Adipose tissue (tissue), 3 donors: ENCODE data around the gene RPTOR. TPM values are rescaled to one million over a fixed set of nuclear protein-coding genes. Genes with fewer than 3 reads are reported as not detected.
"Not testable (repeated sequence)": the region's sequence is repeated elsewhere in the genome, so short reads cannot be mapped to it uniquely, and the experiment has no call there.

ENCODE experiments used
- H3K27ac ChIP-seq: one replicate; pipeline ENCODE4 v1.5.1; 2013; ENCODE audit warnings: low read depth, low read length
- whole genome bisulfite sequencing, 3 donors: extraction: QIAGEN DNeasy Blood & Tissue Kit; methylation state at CpG; one replicate each; pipeline ENCODE4 v1.1.7; 2013; 5-methylcytosine and 5-hydroxymethylcytosine counted together
- polyA plus RNA-seq, 3 donors: library from polyadenylated mRNA; stranded (reverse); fragments of 200-250 nt; gene quantifications; one replicate each; pipeline ENCODE4 v1.2.3, GENCODE V29; 2013
- donor health status: healthy with polysubstance abuse.
- donor health status: Bipolar disorder and iron deficiency.
- donor health status: healthy.

RPTOR gene
- polyA plus RNA-seq, 3 donors = 5.8 to 13.2 (median 7.5) TPM

DNA sequence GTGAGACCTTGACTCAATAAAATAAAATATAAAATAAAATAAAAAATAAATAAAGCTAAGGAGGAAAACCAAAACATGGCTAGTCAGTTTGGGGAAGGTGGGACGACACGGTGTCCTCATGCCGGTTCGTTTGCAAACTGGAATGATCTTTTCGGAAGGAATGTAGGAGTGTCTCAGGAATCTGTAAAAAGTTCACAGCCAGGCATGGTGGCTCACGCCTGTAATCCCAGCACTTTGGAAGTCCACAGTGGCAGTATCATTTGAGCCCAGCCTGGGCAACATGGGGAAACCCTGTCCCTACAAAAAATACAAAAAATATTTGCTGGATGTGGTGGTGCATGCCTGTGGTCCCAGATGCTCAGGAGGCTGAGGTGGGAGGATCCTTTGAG, 14.7 kb upstream of the RPTOR start:
- WGBS, 3 donors = 60 to 79% (median 65%) methylated on average over 6 of the region's 6 CpGs
- H3K27ac ChIP-seq = no peak overlapping the region

DNA sequence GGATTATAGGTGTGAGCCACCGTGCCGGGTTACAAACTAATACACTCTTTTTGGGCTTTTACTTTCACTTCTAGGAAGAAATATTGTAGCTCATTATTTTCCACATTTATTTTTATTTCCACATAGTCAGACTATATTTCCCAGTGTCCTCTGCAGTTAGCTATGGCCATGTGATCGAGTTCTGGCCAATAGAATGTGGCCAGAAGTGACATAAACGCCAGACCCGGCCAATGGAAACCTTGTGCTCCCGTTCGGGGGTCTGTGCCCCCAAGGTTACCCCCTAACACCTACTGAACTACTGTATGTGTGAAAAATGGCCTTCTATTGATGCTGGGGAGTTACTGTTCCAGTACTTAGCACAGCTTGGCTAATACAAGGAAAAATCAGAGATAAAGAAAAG, 13.2 kb upstream of the RPTOR start:
- 68 to 76% (median 72%) methylated on average over 7 of the region's 7 CpGs for WGBS, 3 donors

DNA sequence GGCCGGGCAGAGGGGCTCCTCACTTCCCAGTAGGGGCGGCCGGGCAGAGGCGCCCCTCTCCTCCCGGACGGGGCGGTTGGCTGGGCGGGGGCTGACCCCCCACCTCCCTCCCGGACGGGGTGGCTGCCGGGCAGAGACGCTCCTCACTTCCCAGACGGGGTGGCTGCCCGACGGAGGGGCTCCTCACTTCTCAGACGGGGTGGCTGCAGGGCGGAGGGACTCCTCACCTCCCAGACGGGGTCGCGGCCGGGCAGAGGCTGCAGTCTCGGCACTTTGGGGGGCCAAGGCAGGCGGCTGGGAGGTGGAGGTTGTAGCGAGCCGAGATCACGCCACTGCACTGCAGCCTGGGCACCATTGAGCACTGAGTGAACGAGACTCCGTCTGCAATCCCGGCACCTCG, 7.3 kb upstream of the RPTOR start:
- WGBS, 3 donors = 91 to 93% (median 92%) methylated on average over 29 to 30 of the region's 30 CpGs
- H3K27ac ChIP-seq = not testable (repeated sequence)

More for the DNA sequence above, 13.2 kb upstream of the RPTOR start:
- no peak overlapping the region for H3K27ac ChIP-seq

DNA sequence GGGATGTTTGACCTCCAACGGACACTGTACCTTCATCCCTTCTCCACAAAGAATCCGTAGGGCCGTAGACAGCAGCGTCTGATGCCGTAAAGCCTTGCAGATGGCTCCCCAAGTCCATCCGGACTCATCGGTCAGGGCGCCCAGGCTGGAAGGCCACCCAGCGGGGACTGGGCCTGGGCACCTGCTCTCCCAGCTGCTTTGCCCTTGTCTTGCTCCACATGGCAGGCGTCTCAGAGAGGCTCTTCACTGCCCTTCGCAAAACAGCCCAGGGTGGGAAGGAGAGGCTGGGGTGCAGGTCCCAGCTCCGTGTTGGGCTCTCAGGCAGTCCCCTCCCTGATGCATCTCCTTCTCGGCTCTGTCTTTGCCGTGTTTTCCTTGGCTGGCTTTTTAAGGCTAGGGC, 6.2 kb upstream of the RPTOR start:
- no peak overlapping the region for H3K27ac ChIP-seq
- WGBS, 3 donors = 68 to 81% (median 80%) methylated on average over 14 of the region's 14 CpGs

DNA sequence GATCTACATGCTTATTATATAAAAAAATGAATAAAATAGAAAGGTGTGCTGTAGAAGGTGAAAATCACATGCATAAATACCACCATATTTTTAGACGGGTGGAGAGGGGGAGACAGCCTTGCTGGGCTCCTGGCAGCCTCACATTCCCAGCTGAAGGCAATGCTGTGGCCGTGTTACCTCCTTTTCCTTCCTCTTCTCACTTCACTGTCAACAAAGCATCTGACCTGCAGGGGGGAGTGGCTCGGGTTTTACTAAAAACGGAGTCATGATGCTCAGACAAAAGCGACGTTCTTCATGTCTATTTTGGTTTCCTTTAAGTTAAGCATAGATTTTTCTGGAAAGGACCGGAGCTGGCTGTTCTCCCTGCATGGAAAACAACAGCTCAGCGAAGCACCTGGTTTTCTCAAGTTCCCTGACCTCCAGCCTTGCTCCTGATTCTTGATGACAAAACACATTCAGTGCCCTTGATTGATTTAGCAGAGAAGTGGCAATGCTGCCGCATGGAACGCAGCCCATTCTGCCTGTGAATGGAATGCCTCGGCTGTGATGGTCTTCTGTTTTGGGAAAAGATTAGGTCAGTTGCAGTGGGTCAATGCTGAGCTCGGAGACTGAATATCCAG, 5.5 kb upstream of the RPTOR start:
- H3K27ac ChIP-seq = no peak overlapping the region
- 8 to 10% (median 9%) methylated on average over 12 of the region's 12 CpGs for WGBS, 3 donors

DNA sequence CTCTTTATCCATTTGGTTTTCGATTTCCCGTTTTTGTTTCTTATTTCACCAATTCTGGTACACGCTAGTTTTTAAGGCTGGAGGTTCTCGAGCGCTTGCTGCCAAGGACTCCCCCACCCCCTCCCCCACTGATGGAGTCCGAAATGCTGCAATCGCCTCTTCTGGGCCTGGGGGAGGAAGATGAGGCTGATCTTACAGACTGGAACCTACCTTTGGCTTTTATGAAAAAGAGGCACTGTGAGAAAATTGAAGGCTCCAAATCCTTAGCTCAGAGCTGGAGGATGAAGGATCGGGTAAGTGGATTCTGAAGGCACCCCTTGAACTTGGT, 825 bp downstream of the RPTOR start:
- no peak overlapping the region for H3K27ac ChIP-seq
- WGBS, 3 donors = 4 to 9% (median 8%) methylated on average over 8 of the region's 8 CpGs

DNA sequence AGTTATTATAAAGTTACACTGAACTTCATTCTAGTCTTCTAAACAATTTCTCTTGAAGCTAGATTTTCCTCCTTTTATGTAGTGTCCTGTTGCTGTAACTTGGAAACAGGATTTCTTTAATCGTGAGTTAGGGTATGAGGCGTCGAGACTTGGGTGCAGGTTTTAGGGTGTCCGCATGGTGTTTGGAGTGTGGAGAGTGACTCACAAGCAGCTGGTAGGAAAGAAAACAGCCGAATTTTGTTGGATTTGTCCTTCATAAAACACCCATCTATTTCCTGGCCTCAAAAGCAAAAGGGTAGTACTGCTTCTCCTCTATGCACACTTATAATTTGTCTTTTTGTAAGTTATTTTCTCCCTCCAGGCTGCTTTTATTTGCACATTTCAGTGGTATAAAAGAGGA, 1.6 kb downstream of the RPTOR start:
- no peak overlapping the region for H3K27ac ChIP-seq
- WGBS, 3 donors = 80 to 84% (median 80%) methylated on average over 5 of the region's 5 CpGs

DNA sequence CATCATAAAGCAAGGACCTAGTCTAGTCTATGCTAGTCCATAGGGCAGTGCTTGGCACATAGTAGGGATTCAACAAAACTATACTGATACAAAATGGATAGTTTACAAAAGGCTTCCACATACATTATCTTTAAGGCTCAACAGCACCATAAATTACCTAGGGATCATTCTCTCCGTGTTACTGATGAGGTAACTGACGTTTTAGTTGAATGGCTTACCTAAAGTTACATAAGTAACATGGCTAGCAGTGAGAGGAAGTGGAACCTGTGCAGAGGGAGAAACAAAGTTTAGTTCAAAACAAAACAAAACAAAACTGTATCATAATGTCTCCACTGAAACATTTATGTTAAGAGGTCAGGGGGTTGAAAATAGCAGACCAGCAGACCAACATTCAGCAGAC, 7.9 kb downstream of the RPTOR start:
- WGBS, 3 donors = 31 to 50% (median 36%) methylated on average over 2 of the region's 2 CpGs

DNA sequence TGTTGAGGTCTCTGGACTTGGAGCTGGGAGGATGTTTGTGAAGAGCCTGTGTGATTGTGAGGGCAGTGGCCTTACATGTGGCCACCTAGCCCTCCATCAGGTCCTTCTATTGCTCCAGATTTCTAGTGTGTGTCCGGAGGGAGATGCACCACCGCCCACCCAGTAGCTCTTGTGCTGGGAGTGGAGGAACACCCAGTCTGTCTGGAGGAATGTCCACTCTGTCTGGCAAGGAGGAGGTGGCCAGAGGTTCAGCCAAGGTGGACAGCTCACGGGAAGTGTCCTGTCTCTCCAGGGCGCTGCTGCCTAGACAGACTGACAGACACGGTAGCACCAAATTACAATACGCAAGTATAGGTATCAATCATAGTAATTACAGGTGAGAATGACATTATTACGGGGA, 10.6 kb downstream of the RPTOR start:
- no peak overlapping the region for H3K27ac ChIP-seq
- 89 to 97% (median 94%) methylated on average over 7 of the region's 7 CpGs for WGBS, 3 donors

More for the DNA sequence above, 7.9 kb downstream of the RPTOR start:
- H3K27ac ChIP-seq = no peak overlapping the region

DNA sequence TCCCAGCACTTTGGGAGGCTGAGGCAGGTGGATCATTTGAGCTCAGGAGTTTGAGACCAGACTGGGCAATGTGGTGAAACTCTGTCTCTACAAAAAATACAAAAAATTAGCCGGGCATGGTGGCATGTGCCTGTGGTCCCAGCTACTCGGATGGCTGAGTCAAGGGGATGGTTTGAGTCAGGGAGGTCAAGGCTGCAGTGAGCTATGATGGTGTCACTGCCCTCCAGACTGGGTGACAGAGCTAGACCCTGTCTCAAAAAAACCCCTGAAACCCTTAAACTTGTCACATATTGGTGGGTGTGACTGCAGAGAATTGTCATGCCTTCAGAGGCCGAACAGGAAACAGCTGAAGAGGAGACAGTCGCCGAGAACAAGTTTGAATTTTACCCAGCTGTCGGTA, 13.4 kb downstream of the RPTOR start:
- 82 to 90% (median 83%) methylated on average over 6 of the region's 6 CpGs for WGBS, 3 donors
- H3K27ac ChIP-seq = no peak overlapping the region

DNA sequence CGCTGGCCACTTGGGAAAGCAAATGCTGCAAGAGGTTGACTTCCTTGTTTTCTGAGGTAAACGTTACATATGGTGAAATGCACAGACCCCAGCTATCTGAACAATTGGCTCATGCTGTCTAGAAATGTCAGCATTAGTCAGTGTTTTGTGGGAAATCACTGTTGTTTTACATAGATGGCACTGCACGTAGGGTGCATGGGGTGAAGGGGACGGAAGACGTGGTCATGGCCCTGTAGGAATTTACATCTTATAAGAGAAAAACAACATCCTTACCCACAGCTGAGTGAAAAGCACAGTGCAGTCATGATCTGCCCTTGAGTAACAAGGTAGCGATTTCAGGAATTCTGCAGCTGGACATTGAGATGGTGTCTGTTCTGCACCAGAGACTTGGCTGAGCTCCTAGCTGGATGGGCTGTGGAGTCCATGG, 15.2 kb downstream of the RPTOR start:
- 57 to 83% (median 65%) methylated on average over 6 of the region's 6 CpGs for WGBS, 3 donors
- H3K27ac ChIP-seq = no peak overlapping the region

DNA sequence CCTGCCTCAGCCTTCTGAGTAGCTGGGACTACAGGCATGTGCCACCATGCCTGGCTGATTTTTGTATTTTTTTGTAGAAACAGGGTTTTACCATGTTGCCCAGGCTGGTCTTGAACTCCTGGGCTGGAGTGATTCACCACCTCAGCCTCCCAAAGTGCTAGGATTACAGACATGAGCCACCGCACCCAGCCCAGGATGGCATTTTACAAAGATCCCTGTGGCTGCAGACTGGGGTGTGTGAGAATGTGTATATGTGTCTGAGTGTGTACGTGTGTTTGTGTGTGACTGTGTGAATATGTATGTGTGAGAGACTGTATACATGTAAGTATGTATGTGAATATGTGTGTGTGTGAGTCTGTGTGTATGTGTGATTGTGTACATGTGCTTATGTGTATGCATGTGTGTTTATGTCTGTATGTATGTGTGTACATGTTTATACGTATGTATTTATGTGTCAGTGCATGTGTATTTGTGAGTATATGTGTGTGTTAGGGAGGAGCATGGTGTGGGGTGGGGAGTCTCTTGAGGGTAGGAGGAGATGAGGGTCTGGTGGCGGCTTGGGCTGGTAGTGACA, 17.0 kb downstream of the RPTOR start:
- H3K27ac ChIP-seq = no peak overlapping the region
- 90 to 98% (median 94%) methylated on average over 4 of the region's 4 CpGs for WGBS, 3 donors

DNA sequence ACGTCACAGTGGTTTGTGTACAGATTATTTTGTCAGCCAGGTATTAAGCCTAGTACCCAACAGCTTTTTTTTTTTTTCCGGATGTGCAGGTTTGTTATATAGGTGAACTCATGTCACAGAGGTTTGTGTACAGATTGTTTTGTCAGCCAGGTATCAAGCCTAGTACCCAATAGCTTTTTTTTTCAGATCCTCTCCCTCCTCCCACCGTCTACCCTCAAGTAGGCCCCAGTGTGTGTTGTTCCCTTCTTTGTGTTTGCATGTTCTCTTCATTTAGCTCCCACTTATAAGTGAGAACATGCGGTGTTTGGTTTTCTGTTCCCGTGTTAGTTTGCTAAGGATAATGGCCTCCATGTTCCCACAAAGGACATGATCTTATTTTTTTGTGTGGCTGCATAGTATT, 19.9 kb downstream of the RPTOR start:
- H3K27ac ChIP-seq = no peak overlapping the region
- 74 to 89% (median 86%) methylated on average over 5 of the region's 5 CpGs for WGBS, 3 donors

DNA sequence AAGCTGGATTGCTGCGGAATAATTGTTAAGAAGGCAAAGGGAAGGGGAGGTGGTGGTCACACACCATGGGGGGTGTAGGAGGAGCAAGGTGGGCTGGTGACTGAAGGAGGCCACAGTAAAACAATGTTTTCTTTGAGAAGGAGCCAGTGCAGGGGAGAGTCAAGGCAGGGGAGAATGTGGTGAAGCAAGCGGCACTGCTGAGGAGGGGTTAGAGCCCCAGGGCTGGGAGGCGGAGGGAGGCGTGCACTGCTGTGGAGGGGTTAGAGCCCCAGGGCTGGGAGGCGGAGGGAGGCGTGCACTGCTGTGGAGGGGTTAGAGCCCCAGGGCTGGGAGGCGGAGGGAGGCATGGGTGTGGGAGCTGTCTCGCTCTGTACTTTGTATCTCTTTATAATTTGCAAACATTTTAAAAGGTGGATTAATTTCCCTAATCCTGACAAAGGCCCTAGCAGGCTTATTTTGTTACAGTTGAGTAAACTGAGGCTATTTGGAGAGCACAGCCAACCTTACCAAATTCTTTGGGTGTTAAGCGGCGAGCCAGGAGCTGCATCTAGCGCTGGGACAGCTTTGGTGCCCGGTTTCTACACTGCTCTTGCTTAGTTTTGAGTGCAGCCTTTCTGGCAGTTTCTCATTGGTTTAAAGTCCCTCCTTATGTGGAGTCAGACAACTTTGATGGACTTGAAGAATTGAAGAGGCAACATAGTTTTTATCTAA, 20.9 kb downstream of the RPTOR start:
- no peak overlapping the region for H3K27ac ChIP-seq
- WGBS, 3 donors = 67 to 77% (median 72%) methylated on average over 12 of the region's 12 CpGs

DNA sequence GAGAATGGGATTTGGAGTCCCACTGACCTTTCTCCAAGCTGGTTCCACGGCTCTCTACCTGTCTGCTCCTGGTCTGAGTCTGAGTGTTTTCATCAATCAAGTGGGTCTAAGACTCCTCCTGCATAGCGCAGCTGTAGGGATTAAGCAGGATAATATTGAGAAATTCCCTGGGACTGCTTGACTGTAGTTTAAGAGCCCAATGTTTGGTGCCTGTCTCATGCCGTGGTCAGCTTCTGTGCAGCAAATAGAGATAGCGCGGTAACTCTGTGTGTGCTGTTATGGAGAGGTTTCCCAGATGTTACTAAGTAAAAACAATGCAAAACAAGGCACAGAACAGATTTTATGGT, 21.4 kb downstream of the RPTOR start:
- 78 to 90% (median 80%) methylated on average over 5 of the region's 5 CpGs for WGBS, 3 donors

DNA sequence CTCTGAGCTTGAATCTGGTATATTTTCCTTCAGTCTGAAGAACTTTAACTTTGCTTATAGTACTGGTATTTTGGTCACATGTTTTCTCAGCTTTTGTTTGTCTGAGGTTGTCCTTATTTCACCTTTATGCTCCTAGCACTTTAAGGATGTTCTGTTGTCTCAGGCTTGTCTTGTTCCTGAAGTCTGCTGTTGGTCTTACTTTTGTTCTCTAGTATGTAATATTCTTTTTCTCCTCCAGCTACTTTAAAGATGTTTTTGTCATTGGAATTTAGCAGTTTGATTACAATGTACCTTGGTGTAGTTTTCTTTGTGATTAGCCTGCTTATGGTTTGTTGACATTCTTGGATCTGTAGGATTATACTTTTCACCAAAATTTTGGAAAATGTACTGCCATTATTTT, 23.6 kb downstream of the RPTOR start:
- no peak overlapping the region for H3K27ac ChIP-seq

More for the DNA sequence above, 21.4 kb downstream of the RPTOR start:
- no peak overlapping the region for H3K27ac ChIP-seq

DNA sequence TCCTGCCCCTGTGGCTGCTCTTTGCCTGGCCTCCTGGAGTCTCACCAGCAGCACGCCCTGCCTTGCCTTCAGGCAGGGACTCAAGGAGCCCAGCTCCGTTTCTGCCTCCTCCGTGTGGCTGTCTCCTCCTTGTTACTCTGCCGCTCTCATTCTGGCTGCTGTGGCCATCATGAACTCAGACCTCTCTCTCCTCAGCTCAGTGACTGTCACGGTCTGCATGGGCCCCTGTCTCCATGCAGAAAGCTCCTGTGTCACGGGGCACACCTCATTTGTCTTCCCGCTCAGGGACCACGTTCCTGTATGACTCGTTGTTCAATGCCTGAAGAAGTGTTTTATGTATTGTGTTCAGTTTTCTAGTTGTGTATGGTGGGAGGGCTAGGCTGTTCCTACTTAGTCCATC, 25.3 kb downstream of the RPTOR start:
- WGBS, 3 donors = 74 to 87% (median 87%) methylated on average over 9 of the region's 9 CpGs

DNA sequence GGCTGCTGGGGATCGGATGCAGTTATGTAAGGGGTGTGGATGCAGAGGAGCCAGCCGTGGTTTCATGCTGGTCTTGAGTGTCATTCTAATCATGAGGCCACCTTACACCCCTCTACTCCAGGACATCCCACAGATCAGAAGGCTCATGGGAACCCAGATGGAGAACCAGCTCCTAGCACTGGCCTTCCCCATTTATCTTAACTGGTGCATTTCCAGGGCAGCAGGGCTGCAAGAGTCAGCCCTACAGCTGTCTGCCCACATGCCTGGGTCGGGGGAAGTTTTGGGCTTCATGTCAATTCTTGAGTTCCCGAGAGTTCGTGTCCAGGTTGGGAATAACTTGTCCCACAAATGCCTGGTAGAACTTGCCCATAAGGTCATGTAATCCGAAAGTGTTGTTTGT, 29.1 kb downstream of the RPTOR start:
- WGBS, 3 donors = 76 to 86% (median 82%) methylated on average over 6 of the region's 6 CpGs
- no peak overlapping the region for H3K27ac ChIP-seq

More for the DNA sequence above, 25.3 kb downstream of the RPTOR start:
- no peak overlapping the region for H3K27ac ChIP-seq

DNA sequence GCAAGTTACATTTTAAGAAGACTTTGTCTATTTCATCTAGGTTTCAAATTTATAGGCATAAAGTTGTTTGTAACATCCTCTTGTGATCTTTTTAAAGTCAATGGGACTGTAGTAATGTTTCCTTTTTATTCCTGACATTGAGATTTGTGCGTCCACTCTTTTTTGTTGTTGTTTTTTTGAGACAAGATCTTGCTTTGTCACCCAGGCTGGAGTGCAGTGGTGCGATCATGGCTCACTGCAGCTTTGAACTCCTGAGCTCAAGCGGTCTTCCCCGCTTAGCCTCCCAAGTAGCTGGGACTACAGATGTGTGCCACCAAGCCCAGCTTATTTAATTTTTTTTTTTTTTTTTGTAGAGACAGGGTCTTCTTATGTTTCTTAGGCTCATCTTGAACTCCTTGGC, 29.9 kb downstream of the RPTOR start:
- 70 to 73% (median 72%) methylated on average over 4 of the region's 4 CpGs for WGBS, 3 donors
- no peak overlapping the region for H3K27ac ChIP-seq
